ENCODE data around the gene GBX1. TPM values are rescaled to one million over a fixed set of nuclear protein-coding genes. Genes with fewer than 3 reads are reported as not detected.

GBX1 gene
- total RNA-seq, 1 experiment from 2014 or later: not detected

DNA sequence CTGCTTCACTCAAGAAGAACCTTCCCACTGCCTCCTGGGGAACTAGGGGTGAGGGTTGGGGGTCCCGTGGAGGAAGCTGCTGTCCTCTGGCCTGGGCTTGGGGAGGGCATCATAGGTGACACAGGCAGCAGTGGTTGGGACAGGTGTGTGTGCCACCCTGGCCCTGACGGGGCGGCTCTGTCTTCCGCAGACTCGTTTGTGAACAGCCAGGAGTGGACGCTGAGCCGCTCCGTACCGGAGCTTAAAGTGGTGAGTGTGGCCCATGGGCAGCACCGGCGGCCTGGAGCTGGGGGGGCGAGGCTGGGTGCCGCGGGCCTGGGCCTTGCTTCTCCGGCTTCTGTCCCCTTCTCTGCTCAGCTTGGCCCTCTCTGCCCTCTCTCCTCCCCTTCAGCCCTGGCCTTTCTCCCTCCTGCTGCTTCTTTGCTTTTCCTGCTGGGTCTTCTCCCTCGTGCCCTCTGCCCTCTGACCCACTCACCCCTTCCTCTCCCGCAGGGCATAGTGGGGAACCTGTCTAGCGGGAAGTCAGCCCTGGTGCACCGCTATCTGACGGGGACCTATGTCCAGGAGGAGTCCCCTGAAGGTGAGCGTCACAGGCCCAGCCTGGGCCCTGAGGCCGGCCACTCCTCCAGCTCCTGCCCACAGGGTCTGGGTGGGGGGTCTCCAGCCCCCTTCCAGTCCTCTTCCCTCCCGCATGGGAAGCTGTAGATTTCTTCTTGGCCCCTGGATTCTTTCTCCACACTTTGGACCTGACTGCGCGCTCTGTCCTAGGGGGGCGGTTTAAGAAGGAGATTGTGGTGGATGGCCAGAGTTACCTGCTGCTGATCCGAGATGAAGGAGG, 50.7 kb downstream of the GBX1 start:
- POLR2A ChIA-PET: no interaction called here
- no peak overlapping the region for H3K4me3 Mint-ChIP-seq

GRCh38 chr7:151115836-151116418, 51.6 kb downstream of the GBX1 start:
- Mint-ChIP-seq H3K36me3 (peaks cover 21% of the 10 kb centered on the region), H3K9me3 (no peaks in the 10 kb centered on the region), H3K4me1 (peaks cover 19% of the 10 kb centered on the region), H3K27me3 (ENCODE audit: low read depth) (peaks cover 9% of the 10 kb centered on the region), H3K27ac (peak overlapping the region; percentile 65), H3K4me3 (peak overlapping the region; percentile 60)
- ChIA-PET CTCF (interaction anchor here (0.8 to 9.9 kb wide), 20 partner anchors 9 to 133 kb away, joined by 3 to 118 read pairs (median 4); partner anchors contain the start of gene FASTK), POLR2A (no interaction called here)
- peak; percentile 25 for DNase-seq (ENCODE audit: low spot score)
- no peak for TF ChIP-seq SOX15 (CRISPR knock-in tag; IDR thresholded peaks at IDR 0.05)
- TF ChIP-seq ZBTB21 (CRISPR knock-in tag; IDR thresholded peaks at IDR 0.05; ENCODE audit: borderline replicate concordance): no peak
- no peak for TF ChIP-seq NFYB (CRISPR knock-in tag; conservative IDR thresholded peaks at IDR 0.05; ENCODE audit: low read depth)
- no peak for TF ChIP-seq ZNF263 (CRISPR knock-in tag; IDR thresholded peaks at IDR 0.05; ENCODE audit: low read depth)
- no peak for TF ChIP-seq JUN (CRISPR knock-in tag; IDR thresholded peaks at IDR 0.05)
- no peak for TF ChIP-seq ZNF232 (CRISPR knock-in tag; IDR thresholded peaks at IDR 0.05)
- TF ChIP-seq NFATC4 (CRISPR knock-in tag; IDR thresholded peaks at IDR 0.05): no peak
- TF ChIP-seq ZNF423 (CRISPR knock-in tag; IDR thresholded peaks at IDR 0.05): no peak
- no peak for TF ChIP-seq TEAD4 (CRISPR knock-in tag; IDR thresholded peaks at IDR 0.05)
- no peak for TF ChIP-seq NR1H2 (CRISPR knock-in tag; IDR thresholded peaks at IDR 0.05)
- TF ChIP-seq AR (CRISPR knock-in tag; IDR thresholded peaks at IDR 0.05): no peak
- TF ChIP-seq HMGA2 (CRISPR knock-in tag; IDR thresholded peaks at IDR 0.05): no peak
- peak; percentile 7 for ATAC-seq

More for the DNA sequence above, 50.7 kb downstream of the GBX1 start:
- no peak for DNase-seq (ENCODE audit: low spot score)
- ATAC-seq: no peak
- Mint-ChIP-seq H3K4me1 (peaks cover 19% of the 10 kb centered on the region), H3K36me3 (peaks cover 28% of the 10 kb centered on the region), H3K27me3 (ENCODE audit: low read depth) (peaks cover 9% of the 10 kb centered on the region), H3K27ac (peak overlapping the region; percentile 27; the same call in 1 of the 2 replicates), H3K9me3 (no peaks in the 10 kb centered on the region)
- TF ChIP-seq ETV6 (CRISPR knock-in tag; IDR thresholded peaks at IDR 0.05) (no peak), NFYB (CRISPR knock-in tag; conservative IDR thresholded peaks at IDR 0.05; ENCODE audit: low read depth) (no peak), TEAD4 (CRISPR knock-in tag; IDR thresholded peaks at IDR 0.05) (no peak), RORB (CRISPR knock-in tag; IDR thresholded peaks at IDR 0.05) (no peak), ATF3 (CRISPR knock-in tag; conservative IDR thresholded peaks at IDR 0.05) (no peak), CREM (CRISPR knock-in tag; IDR thresholded peaks at IDR 0.05) (no peak), MXD4 (CRISPR knock-in tag; IDR thresholded peaks at IDR 0.05; ENCODE audit: borderline replicate concordance) (no peak), NR3C1 (CRISPR knock-in tag; conservative IDR thresholded peaks at IDR 0.05; ENCODE audit: low read depth) (no peak), SMAD3 (CRISPR knock-in tag; IDR thresholded peaks at IDR 0.05; ENCODE audit: borderline replicate concordance) (no peak), FOXK1 (CRISPR knock-in tag; IDR thresholded peaks at IDR 0.05) (no peak), NFE2L1 (CRISPR knock-in tag; IDR thresholded peaks at IDR 0.05) (no peak), OVOL2 (CRISPR knock-in tag; IDR thresholded peaks at IDR 0.05; ENCODE audit: borderline replicate concordance) (no peak), FOXP1 (CRISPR knock-in tag; IDR thresholded peaks at IDR 0.05; ENCODE audit: borderline replicate concordance) (no peak)
- TF ChIP-seq, protein P1, sequence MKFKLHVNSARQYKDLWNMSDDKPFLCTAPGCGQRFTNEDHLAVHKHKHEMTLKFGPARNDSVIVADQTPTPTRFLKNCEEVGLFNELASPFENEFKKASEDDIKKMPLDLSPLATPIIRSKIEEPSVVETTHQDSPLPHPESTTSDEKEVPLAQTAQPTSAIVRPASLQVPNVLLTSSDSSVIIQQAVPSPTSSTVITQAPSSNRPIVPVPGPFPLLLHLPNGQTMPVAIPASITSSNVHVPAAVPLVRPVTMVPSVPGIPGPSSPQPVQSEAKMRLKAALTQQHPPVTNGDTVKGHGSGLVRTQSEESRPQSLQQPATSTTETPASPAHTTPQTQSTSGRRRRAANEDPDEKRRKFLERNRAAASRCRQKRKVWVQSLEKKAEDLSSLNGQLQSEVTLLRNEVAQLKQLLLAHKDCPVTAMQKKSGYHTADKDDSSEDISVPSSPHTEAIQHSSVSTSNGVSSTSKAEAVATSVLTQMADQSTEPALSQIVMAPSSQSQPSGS (CRISPR knock-in tag; IDR thresholded peaks at IDR 0.05; ENCODE audit: borderline replicate concordance, low read depth): no peak
- TF ChIP-seq, protein P2, sequence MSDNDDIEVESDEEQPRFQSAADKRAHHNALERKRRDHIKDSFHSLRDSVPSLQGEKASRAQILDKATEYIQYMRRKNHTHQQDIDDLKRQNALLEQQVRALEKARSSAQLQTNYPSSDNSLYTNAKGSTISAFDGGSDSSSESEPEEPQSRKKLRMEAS (CRISPR knock-in tag; IDR thresholded peaks at IDR 0.05): no peak
- TF ChIP-seq, protein P3, sequence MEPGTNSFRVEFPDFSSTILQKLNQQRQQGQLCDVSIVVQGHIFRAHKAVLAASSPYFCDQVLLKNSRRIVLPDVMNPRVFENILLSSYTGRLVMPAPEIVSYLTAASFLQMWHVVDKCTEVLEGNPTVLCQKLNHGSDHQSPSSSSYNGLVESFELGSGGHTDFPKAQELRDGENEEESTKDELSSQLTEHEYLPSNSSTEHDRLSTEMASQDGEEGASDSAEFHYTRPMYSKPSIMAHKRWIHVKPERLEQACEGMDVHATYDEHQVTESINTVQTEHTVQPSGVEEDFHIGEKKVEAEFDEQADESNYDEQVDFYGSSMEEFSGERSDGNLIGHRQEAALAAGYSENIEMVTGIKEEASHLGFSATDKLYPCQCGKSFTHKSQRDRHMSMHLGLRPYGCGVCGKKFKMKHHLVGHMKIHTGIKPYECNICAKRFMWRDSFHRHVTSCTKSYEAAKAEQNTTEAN (CRISPR knock-in tag; IDR thresholded peaks at IDR 0.05): no peak
- CTCF ChIA-PET: interaction anchor here (0.9 to 9.9 kb wide), 7 partner anchors 8 to 129 kb away, joined by 4 to 118 read pairs (median 8); partner anchors contain the start of gene FASTK
